ENCODE measurements around the gene RBMS3.

DNA sequence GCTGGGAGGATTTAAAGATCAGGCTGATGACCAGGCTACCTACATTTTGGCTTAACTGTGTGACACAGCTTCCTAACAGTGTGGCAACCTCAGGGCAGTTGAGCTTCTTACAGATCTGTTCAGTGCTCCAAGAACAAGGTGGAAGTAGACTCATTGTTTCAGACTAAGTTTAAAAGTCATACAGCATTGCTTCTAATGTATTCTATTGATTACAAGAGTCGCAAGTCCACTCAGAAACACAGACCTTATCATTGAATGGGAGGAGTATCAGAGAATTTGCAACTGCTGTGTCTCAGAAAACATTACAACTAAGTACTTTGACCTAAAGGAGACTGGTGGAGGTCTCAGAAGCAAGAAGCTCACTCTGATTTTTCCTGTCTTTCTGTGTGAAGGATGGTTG lies 746.0 kb downstream of the RBMS3 start:
- TF ChIP-seq BRCA1 (IDR thresholded peaks at IDR 0.05; ENCODE audit: low read depth, low read length) (no peak), POLR2A (IDR thresholded peaks at IDR 0.05; ENCODE audit: control extremely low read depth in 1 of 2, low read depth in 2 of 2, low read length in 2 of 2) (no peak), POLR2AphosphoS5 (IDR thresholded peaks at IDR 0.05; ENCODE audit: low read depth, low read length) (no peak), HDAC2 (IDR thresholded peaks at IDR 0.05; ENCODE audit: borderline replicate concordance in 1 of 2, low read depth in 2 of 2, low read length in 2 of 2) (no peak), CBX5 (IDR thresholded peaks at IDR 0.05; ENCODE audit: low read depth, low read length) (no peak), SUZ12 (IDR thresholded peaks at IDR 0.05; ENCODE audit: low read length) (no peak), RAD21 (IDR thresholded peaks at IDR 0.05 in 1 of 2, conservative IDR thresholded peaks at IDR 0.05 in 1 of 2; ENCODE audit: low read depth in 2 of 2, low read length in 2 of 2) (no peak)
- TF ChIP-seq, protein P1, sequence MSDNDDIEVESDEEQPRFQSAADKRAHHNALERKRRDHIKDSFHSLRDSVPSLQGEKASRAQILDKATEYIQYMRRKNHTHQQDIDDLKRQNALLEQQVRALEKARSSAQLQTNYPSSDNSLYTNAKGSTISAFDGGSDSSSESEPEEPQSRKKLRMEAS (IDR thresholded peaks at IDR 0.05): no peak
- TF ChIP-seq, protein P2, sequence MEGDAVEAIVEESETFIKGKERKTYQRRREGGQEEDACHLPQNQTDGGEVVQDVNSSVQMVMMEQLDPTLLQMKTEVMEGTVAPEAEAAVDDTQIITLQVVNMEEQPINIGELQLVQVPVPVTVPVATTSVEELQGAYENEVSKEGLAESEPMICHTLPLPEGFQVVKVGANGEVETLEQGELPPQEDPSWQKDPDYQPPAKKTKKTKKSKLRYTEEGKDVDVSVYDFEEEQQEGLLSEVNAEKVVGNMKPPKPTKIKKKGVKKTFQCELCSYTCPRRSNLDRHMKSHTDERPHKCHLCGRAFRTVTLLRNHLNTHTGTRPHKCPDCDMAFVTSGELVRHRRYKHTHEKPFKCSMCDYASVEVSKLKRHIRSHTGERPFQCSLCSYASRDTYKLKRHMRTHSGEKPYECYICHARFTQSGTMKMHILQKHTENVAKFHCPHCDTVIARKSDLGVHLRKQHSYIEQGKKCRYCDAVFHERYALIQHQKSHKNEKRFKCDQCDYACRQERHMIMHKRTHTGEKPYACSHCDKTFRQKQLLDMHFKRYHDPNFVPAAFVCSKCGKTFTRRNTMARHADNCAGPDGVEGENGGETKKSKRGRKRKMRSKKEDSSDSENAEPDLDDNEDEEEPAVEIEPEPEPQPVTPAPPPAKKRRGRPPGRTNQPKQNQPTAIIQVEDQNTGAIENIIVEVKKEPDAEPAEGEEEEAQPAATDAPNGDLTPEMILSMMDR (IDR thresholded peaks at IDR 0.05; ENCODE audit: control extremely low read depth in 1 of 3, insufficient read depth in 1 of 3, low read depth in 1 of 3, low read length in 3 of 3): no peak
